Posterior cingulate gyrus (tissue), 11 donors: ENCODE data around the gene GGA1.
A peak's percentile ranks its signal among the peaks of the same experiment; 100 is the strongest.

ENCODE experiments used
- DNase-seq, 10 donors: peaks; one replicate each; pipeline versions ENCODE4 v3.0.0 to v3.0.0-alpha.2; 2020 to 2021; ENCODE audit warnings: mixed read lengths in 3 of 10
- intact Hi-C: fragments of 100-400 bp; cut with DNase I; formaldehyde crosslinking; loops from one replicate; pipeline ENCODE4 v1.15.1; 2023

The GGA1 gene

DNA sequence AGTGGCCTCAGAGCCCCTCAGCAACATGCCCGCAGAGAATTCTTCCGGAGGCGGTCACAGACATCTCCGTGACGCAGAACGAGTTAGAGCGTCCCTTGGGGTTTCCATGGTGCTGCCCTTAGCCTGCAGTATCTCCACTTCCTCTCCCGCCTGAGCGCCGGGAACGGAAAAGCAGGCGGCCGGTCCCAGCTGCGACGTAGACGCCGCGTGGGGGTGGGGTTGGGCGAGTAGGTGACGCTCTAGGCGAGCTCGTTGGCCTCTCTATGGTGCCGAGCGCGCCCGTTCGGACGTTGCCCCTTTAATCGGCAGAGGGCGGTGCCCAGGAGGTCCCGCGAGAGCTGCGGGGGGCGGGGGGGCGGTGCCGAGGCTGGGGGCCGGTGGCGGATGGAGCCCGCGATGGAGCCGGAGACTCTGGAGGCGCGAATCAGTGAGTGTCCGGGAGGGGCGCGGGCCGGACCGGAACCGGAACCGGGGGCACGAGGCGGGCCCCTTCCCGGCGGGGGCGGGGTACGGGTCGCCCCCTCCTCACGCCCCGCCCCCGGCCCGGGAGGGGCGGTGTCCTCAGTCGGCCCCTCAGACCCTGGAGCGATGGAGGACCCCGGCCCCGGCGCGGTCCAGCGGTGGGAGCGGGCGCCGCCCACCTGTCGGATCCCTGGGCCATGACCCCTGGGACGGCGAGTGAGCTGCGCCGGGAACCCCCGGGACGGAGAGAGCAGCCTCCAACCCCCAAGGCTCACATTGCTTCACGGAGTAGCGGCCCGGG lies at the start of gene GGA1:
Gene GGA1 (plus strand): TSS at position 358 of the 763 bp plus-strand sequence. CDS start 27 bp downstream, at position 385.
- DNase-seq: peak; percentile 91 to 99 (median 94)
- intact Hi-C loops: no loop called here

DNA sequence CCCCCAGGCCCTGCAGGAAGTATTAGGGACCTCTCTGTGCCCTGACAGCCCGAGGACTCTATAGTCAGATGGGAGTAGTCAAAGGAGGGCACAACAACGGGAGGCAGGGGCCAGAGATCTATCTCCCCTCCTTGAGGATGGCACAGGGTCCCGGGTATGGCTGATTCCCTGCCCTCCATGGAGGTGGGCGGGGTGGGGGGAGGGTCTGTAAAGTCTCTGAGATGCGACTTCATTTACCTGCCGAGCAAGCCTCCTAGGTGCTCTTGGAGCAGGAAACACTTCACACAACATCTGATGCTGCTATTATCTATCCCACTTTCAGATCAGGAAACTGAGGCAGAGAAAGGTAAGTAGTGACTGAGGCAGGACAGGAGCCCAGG lies 49.1 kb upstream of the GGA1 start:
- intact Hi-C loops: no loop called here
- no peak for DNase-seq

DNA sequence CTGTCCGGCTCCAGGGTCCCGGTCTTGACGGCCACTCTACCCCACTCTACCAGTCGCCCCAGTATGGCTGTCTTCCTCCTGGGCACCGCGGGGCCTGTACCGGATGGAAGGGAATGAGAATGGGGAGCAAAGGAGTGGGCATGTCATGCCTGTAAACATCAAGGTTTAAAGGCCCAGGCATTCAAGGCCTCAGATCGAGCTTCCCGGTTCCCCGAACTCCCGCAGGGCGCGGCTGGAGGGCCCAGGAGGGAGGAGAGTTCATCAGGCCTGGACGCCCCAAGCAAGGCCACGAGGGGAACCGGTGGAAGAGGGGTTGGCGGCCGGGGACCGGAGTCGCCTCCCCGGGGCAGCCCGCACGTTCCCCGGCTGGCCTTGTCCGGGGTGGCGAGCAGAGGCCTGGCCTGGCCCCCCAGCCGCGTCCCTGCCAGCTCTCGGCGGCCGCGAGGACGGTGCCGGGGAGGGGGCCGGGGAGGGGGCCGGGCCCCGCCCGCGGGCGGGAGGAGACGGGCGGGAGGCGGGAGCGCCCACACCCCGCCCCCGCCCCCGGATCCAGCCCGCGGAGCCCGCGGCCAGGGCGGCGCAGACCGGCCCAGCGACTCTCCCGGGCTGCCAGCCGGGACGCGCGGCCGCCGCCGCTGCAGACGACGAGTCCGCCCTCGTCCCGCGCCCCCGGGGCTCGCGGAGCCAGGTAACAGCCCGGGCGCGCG lies 48.6 kb upstream of the GGA1 start, which contains the start of gene CDC42EP1:
Gene CDC42EP1 (plus strand): TSS at position 580 of the 707 bp plus-strand sequence. CDS start 5,870 bp downstream, outside the sequence.
- intact Hi-C loops: loop anchor here (10.0 kb wide), 1 partner anchor 245 kb away; no protein-coding TSS in a partner anchor
- DNase-seq: peak in 5 of 10 donors; percentile 46 to 93 (median 81)

DNA sequence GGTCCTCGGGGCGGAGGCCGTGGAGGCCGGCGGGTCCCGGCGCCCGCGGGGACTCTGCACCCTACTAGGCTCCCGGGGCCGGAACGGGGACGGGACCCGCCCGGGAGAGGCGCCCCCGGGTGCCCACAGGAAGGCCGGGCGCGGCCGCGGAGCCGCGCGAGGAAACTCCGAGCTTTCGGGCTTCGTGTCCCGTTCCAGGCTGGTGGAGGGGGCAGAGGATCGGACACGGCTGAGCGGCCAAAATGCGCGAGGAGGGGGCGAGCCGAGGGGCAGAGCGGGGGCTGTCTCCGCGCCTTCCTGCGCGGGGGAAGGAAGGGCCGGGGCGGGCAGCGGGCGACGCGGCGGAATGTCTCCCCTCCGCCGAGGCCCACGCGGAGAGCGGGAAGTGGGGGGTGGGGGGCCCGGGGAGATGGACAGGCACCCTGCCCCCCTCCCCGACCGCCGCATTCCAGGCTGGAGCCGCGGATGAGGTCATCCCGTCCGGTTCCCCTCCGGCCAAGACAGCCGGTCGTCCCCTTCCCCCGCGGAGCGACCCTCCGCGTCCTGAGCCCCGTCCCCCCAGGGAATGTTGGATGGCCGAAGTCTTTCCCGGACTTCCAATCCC lies 47.9 kb upstream of the GGA1 start:
- DNase-seq: peak in 2 of 10 donors; percentile 55 to 86

DNA sequence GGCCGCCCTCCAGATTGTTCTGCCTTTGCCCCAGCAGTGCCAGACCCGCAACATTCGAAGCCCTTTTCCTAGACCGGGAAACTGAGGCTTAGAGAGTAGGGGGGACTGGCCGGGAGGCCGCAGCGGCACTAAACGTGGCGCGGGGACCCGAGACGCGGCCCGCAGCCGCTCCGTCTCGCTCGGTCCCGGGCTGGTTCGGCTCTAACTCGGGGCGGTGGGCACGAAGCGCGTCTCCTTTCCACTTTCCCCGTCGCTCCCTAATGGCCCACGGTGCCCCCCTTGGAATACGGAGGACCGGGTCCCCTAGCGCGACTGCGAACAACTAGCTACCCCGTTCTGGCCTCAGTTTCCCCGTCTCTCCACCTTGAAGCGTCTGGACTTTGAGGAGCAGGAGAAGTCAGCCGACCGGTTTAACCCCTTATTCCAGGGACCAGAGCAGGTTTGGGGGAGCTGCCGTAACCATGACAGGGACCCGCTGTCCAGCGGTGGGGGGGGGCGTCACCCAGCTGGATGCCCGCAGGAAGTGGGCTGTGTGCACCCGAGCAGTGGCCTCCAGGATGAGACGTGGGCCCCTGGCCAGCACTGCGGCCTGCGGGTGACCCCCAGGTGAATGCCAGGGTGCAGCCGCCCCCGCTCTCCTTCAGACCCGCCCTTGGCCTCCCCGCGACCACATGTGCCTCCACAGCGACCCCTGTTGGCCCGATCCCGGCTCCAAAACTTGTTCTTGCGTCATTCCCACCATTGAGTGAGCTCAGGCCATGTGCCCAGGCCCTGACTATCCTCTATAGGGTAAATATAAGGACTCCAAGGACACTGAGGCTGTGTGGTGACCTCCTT lies 47.2 kb upstream of the GGA1 start:
- intact Hi-C loops: loop anchor here (10.0 kb wide), 1 partner anchor 247 kb away; no protein-coding TSS in a partner anchor
- peak; percentile 69 to 97 (median 90) for DNase-seq

More for the DNA sequence above, 47.9 kb upstream of the GGA1 start:
- intact Hi-C loops: loop anchor here (10.0 kb wide), 1 partner anchor 246 kb away; no protein-coding TSS in a partner anchor

DNA sequence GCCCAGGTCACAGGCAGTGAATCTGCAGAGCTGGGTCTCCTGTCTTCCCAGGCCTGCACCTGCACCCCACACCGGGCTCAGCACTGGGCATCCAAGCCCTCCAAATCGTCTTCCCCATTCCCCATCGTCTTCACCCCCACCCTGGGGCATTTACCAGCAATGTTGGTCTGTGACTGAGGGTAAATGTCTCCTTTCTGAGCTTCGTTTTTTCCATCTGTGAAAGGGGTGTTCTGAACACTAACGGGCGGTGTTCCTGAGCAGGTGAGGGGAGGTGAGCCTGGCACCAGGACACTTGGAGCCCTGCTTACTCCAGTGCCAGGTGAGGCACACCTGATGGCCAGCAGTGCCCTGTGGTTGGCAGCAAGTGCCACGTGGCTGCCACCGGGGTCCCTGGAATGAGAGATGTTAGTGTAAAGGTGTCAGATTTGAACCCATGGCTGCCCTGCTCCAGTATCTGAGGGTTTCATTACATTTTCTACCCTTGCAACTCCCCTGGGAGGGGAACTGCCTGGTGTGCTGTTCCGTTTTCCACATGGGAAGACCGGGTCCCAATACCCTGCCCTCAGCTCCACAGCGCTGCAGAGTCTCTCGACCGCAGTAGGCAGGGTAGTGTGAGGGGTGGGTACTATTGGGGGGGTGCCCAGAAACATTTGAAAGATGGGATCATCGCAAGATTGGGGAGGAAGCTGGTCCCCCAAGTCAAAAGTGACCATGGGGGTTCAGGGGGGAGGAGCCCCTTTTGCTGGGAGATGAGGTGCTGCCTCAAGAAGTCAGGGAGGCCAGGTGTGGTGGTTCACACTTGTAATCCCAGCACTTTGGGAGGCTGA lies 46.4 kb upstream of the GGA1 start:
- intact Hi-C loops: loop anchor here (10.0 kb wide), 1 partner anchor 247 kb away; no protein-coding TSS in a partner anchor
- no peak for DNase-seq

GRCh38 chr22:37563153-37564081 lies 45.2 kb upstream of the GGA1 start:
- peak in 9 of 10 donors; percentile 58 to 97 (median 85) for DNase-seq
- intact Hi-C loops: loop anchor here (10.0 kb wide), 1 partner anchor 249 kb away; no protein-coding TSS in a partner anchor

- peak in 1 of 10 donors; percentile 74 for DNase-seq
- intact Hi-C loops: loop anchor here (10.0 kb wide), 1 partner anchor 249 kb away; no protein-coding TSS in a partner anchor
These were observed 44.4 kb upstream of the GGA1 start for GRCh38 chr22:37564111-37564711.

DNA sequence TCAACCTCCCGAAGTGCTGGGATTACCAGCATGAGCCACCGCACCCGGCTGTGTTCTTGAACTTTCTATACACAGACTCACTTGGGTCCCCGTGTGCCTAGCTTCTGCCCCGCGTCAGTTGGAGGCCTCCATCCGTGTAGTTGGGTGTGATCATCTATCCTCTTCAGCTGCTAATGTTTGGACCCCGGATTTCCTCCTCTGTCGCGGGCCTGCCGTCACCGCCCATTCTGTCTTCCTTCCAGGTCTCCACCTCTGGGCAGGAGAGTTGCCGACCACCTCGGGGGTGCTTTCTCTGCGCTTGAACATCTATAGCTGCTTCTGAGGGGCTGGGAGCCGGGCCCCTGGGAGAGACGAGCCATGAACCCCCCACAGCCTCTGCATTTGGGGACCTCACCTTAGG lies 42.8 kb upstream of the GGA1 start:
- intact Hi-C loops: loop anchor here (2.0 to 10.0 kb wide), 2 partner anchors 19 to 251 kb away; no protein-coding TSS in a partner anchor
- DNase-seq: no peak

DNA sequence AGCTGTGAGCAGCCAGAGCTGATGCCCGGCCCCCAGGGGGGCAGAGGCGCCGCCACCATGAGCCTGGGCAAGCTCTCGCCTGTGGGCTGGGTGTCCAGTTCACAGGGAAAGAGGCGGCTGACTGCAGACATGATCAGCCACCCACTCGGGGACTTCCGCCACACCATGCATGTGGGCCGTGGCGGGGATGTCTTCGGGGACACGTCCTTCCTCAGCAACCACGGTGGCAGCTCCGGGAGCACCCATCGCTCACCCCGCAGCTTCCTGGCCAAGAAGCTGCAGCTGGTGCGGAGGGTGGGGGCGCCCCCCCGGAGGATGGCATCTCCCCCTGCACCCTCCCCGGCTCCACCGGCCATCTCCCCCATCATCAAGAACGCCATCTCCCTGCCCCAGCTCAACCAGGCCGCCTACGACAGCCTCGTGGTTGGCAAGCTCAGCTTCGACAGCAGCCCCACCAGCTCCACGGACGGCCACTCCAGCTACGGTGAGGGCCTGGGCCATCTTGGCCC lies 42.3 kb upstream of the GGA1 start:
- intact Hi-C loops: loop anchor here (2.0 to 10.0 kb wide), 2 partner anchors 20 to 252 kb away; no protein-coding TSS in a partner anchor
- DNase-seq: peak in 4 of 10 donors; percentile 47 to 93 (median 65)

GRCh38 chr22:37566903-37567798 lies 41.5 kb upstream of the GGA1 start:
- intact Hi-C loops: loop anchor here (2.0 to 10.0 kb wide), 2 partner anchors 20 to 252 kb away; no protein-coding TSS in a partner anchor
- peak; percentile 55 to 96 (median 84) for DNase-seq

- intact Hi-C loops: loop anchor here (10.0 kb wide), 1 partner anchor 253 kb away; no protein-coding TSS in a partner anchor
- peak in 1 of 10 donors; percentile 27 for DNase-seq
These were observed 40.6 kb upstream of the GGA1 start for GRCh38 chr22:37568012-37568411.

GRCh38 chr22:37568448-37569008 lies 40.1 kb upstream of the GGA1 start:
- intact Hi-C loops: loop anchor here (10.0 kb wide), 1 partner anchor 254 kb away; no protein-coding TSS in a partner anchor

DNA sequence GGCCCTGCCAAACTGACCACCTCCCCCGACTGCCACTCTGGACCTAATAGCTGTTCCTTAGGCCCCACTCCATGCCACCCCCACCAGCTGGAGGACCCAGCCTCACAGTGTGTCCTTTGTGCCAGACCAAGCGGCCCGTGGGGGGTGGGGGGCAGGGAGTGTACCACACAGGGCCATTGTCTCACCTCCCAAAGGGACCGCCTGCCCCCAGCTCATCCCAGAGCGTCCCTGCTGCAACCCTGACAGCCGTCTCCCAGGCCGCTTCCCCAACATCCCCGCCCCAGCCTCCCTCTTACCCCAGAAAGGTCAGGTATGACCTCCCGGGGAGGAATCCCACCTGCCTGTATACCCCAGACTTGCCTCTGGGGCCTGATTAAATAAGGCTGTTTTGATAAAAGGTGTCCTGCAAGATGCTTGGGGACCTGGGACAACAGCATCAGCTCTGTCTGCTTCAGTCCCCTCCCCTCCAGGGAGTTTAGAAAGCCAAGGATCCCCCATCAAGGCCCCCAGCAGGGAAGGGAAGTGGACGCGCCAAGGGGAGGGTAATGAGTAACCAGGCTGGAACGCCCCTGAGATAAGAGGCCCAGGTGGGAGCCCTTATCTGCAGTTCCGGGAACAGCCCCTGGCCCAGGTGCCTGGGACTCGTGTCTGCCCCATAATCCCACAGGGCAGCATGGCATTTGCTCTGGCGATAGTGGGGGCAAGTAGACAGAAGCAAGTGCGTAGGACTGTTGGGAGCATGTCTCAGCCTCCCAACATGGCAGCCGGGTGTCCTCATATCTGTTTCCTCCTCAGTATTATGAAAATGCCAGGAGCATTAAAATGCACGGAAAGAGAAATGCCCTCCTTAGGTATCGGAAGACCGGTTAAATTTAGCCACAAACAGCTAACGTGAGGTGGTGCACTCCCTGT lies 39.4 kb upstream of the GGA1 start:
- peak in 9 of 10 donors; percentile 68 to 97 (median 87) for DNase-seq

More at GRCh38 chr22:37568448-37569008, 40.1 kb upstream of the GGA1 start:
- DNase-seq: peak in 2 of 10 donors; percentile 43 to 89

More for the DNA sequence above, 39.4 kb upstream of the GGA1 start:
- intact Hi-C loops: loop anchor here (10.0 kb wide), 1 partner anchor 254 kb away; no protein-coding TSS in a partner anchor
